HK-2 (cell line): Measurements from ENCODE around the gene FBN1.
A peak's percentile ranks its signal among the peaks of the same experiment; 100 is the strongest.

Source experiments
- DNase-seq: peaks from one replicate; pipeline ENCODE4 v3.0.0-alpha.2; 2018; ENCODE audit not compliant: unreplicated experiment

FBN1 gene

DNA sequence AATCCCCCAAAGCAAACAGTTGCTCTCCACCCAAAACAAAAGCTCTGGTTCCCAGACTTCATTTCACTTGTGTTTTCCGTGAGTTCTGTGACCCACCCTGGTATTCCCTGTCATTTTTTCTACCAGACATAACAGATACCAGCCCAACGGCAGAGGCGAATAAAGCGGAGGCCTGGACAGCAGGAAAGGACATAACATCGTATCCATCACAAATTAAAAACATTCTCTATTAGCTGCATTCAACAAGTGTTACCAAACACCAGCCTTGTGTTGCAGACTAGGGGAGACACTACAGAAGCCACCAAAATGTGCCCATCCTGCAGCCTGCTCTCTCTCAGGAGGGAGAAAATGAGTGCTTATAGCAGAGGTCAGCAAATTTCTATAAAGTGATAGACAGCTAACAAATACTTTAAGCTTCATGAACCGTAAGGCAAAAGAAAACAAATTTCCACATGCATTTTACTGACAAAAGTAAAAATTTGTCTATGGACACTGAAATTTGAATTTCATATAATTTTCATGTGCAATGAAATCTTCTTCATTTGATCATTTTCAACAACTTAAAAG lies 7.1 kb upstream of the FBN1 start:
- no peak for DNase-seq

DNA sequence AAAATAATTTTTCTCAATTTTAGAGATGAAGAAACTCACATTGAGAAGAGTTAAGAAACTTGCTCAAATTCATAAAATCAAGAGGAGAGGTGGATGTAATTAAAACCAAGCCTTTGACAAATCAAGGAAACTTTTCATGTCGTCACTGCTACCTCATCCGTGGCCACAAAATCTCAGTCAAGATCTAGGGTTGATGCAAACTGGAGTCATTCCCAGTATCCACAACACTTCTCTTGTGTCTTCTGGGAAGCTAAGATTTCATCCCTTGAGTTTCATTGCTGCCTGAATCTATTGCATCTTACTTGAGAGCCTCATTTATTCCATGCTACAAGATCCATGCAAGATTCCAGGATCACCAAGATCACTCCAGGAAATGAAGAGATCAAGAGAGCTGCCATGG lies 5.4 kb upstream of the FBN1 start:
- no peak for DNase-seq

DNA sequence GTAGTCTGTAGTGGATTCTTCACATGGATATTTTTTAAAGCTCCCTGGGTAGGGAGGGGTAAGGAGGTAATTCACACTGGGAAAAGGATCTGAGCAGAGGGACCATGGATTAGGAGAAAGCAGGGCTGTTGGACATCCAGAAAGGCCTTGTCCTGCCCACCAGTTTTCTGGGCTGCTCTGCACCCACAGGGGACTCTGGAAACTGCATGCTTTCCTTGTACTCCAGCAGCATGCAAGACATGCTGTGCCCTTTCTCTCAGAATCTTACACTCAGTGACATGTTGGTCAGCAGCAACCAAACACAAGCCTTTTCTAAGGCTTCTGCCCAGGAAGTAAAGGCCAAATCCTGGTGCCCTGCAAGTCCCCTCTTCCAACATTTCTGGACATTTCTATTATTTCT lies 2.5 kb upstream of the FBN1 start:
- DNase-seq: no peak

DNA sequence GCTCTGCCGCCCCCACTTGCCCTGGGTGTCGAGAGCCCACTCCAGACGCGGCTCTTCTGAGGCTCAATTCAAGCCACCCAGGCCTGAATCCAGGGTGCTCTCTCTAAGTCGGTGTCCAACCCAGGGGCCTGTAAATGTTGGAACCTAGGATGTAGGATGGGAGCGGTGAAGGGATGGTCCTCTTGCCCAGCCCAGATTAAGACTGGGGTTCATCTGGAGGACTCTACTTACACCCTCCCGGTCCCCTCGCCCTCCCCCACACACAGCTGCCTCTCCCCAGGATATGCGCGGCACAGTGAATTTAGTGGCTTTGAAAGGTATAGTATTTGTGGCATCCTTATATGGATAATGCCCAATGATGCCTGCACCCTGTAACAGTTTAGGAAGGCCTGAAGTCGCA lies 822 bp upstream of the FBN1 start:
- no peak for DNase-seq

DNA sequence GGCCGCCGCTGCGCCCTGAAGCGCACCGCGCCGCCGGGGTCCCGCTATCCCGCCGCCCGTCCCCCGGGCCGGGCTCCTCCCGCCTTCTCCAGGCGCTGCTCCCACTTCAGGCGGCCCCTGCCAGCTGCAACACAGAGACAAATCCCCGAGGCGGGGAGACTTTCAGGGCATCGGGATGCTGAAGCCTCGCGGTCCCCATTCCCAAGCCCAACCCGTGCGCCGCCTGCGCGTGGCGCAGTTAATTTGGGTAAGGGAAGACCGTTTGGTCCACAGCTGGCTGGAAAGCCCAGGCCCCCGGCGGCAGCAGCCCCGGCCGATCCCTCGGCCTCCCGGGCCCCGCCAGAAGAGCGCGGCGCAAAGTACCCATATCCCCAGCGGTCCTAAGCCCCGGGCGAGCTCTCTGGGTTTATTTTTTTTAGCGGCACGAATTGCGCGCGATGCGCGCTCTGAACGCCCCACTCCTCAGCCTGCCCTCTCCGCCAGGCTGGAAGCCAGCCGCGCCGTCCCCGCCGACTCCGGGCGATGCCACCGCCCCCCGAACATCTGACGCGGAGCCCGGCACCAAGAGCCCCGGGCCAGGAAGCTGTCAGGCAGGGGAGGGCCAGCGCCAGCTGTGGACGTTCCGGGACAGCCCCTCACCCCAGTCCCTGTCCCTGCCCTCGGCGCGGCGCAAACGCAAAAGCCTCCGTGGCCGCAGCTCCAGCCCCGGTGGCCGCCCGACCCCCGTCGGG lies 517 bp downstream of the FBN1 start:
- peak; percentile 37 for DNase-seq

DNA sequence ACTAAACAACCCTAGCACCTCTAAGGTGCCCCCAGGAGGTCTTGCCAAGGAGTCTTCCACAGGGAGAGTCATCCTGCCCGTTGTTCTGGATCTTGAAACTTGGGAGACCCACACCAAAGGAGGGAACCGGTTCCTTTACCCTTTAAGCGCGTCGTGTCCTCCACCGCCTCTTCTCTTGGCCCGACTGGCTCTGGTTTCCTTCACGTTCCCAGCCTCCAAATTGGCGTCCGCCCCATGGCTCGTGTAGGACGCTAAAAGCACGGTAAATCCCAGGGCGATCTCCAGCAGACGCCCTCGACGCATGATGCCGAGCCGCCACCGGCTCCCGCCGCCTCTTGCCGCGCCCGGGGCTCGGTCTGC lies 1.1 kb downstream of the FBN1 start:
- no peak for DNase-seq

DNA sequence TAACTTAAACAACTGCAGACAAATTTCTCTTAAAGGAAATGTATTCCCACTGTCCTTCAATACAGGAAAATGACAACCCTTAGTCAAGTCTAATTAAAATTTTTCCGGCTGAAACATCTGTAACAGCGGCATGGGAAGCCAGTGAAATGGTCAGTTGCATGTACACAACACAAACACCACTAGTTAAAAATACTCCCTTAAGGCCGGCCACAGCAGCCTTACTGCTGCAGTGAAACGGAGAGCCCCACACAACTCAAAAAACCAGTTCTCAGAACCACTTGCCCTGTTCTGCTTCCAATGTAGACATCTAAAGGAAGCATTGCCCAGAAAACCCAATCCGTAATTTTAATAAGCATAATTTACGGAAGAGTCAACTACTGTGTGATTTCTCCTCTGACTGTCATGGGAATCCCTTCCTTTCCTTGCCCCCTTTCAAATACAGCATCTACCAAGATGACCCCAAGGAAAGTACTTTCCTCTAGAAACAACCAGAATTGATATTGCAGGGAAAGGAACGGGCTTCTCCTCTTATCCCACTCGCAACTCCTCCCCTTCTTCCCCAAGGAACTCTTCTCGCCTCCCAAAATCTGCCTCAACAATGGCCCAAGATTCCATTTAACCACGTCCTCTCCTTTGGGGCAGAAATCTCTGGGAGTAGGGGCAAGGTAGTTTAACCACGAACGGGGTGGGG lies 1.6 kb downstream of the FBN1 start:
- DNase-seq: no peak

DNA sequence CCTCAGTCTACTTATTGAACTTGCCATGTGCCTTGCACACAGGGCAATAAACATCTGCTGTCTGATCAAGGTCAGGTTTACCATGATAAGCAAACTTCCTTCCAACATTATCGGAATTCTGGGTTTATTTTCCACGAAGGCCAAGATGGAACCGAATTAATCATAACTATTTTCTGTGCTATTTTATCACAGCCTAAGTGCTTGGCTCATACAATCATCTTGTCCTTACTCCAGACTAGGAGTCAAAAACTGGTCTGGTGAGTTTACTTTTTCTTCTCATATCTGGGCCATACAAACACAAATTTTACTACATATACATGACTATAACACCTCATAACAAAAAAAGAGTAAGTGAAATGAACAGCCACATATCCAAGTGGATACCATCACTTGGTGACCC lies 2.3 kb downstream of the FBN1 start:
- no peak for DNase-seq

DNA sequence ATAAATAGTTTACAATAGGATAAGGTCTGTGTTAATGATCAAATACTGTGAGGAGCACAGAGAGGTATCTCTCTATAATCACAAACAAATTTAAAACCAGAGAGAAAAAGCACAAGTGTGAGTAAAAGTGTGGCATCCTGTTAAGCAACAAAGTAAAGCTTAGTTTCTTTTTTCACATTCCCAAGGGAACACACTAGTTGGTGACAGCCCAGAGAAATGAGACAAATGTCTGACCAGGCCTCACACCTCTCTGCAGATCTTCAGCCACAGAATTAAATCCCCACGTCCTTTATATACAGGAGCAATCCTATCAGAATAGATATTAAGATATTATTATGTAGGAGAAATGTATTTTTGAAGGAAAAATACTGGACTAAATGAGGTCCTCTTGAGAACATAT lies 2.7 kb downstream of the FBN1 start:
- no peak for DNase-seq

DNA sequence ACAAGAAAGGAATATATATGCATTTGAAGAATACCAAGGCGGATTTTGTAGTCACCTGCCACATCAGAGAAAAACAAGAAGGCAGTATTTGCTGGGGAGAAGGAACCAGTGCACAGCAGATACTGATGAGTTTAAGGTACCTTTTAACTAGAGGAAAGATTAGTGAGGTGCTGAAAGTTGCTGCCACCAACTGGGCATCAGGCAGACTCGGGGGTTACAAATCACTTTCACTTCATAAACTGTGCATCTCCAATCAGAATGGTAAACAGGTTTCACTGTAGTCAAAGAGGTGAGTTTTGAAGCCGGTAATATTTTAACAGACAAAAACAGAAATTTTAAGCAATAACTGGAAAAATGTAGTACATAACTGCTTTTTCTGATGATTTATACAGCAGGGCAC lies 4.1 kb downstream of the FBN1 start:
- no peak for DNase-seq

DNA sequence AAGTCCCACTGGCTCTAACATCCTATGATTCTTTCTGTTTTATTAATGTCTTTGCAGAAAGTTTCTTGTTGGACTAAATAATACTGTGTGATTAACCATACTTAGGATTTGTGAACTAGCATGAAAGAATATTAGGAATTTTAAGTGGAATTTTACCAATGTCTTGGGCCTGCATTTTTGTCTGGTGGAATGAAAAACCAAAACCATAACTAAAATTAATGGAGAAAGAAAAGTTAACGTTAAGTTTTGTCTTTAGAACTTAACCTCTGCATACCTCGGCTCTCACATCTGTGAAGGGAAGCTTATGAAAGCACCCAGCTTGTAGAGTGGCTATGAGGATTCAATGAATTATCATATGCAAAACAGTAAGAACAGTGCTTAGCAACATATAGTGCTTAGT lies 6.5 kb downstream of the FBN1 start:
- DNase-seq: no peak

DNA sequence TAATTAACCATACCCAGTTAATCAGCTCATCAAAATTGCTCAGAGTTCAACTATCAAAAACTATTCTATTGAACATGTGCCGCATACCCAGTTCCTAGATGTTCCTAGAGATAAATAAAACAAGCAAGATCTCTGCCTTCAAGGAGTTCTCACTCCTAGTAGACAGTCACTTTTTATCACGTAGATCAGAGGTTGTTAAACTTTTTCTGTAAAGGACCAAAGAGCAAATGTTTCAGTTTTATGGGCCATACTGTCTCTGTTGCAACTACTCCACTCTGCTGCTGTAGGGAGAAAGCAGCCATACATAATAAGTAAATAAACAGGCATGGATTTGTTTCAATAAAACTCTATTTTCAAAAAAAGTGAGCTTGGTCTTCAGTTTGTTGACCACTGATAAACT lies 7.9 kb downstream of the FBN1 start:
- DNase-seq: no peak

DNA sequence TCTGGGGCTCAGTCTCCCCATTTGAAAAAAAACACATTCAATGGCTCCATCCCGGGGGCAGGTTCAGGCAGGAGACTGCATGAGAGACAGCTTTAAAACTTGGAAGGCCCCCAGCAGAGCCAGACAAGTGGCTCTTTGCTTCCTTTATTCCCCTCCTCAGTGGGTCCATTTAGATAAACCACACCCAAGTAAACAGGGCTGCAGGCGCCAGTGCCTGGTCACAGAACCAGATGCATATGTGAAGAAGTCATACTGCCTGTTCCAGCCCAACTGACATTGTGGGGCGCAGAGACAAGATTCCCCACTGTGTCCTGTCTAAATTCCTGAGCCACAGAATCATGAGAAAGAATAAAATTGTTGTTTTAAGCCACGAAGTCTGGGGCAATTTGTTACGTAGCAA lies 9.0 kb downstream of the FBN1 start:
- no peak for DNase-seq

DNA sequence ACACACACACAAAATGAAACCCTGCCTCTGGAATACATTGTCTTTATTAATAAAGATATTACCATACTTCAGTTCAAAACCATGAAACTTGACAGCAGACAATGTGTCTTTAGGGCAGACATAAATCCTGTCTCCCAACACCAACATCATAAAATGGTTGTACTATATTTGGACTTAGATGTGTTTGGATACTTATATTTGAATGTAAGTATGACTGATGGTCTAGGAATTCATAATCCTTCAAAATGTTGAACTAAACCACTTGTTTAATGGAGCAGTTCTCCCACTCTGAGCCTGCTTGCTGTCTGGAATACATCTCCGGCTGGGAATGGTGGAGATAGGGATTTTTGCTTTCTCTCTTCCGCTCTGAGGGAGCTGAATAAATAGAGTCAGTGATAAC lies 10.6 kb downstream of the FBN1 start:
- no peak for DNase-seq

DNA sequence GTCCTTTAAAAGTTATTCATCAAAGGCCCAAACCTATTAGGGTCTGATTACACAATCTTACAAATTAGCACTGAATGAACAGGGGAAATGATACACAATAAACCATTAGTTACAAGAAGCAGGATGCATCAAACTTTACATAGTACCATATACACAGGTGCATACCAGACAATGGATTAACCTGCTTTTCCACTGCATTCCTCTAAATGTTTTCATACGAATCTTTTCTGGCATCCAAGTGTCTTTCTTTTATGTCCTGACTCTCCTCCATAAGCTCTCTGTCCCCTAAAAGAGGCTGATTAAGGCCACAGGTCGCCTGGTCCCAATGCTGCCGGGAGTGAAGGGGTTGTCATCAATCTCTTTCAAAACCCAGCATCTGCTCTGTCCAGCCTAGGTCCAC lies 11.4 kb downstream of the FBN1 start:
- no peak for DNase-seq

DNA sequence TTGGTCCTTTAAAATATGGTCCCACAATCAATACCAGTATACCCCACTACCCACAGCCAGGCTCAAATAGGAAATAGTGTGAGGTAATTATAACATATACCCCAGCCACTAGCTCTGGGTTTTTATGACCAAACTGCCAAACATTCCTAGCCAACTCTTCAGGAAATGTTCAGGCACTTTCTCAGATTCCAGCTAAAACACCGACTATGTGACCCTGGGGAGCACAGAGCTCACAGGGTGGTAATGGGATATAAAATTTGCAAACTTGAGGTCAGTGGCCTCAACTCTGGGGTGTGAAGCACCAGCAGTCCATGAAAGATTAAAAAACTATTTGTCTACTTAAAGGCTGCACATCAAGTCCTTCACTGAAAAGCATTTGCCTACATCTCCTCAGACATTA lies 12.9 kb downstream of the FBN1 start:
- no peak for DNase-seq

DNA sequence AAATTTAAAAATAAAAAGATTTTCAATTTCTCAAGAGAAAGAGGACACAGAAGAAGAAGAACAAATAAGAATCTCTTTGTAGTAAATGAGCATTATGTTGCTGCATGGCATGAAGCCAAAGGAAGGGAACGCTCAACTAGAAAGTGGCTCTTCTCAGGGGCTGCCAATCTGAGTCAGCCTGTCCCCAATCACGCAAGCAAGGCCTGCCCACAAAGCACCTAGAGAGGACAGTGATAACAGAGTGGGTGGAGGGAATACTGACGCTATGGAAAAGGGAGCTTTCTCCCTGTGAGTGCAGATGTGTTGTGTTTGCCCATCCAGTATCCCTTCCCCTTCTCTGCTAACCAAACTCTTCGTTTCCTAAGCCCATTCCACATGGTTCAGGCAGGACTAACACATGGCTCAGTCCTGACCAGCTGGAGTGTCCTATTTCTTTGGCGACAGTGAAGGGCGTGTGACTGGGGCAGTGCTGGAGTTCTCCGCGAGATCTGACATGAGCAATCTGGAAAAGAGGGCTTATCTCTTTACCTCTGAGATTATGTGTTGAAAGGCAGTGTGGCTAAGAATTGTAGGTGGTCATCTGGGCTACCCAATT lies 14.2 kb downstream of the FBN1 start:
- DNase-seq: no peak

DNA sequence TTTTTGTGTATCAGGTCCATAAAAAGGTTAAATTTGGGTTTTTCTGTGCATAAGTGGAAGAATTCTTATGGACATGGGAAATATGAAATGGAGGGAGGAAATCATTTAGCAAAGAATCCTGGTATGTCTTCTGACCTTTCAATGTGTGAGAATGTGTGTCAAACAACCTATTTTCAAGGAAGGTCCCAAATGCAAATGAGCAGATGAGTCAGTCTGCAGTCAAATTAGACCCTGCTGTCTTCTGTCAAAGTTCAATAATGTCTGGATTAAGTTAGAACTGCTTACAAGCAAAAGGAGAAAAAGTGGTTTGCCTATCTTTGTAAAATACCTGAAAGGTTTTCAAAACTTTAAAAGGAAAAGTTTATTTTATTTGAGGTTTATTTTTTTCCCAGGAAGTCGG lies 15.3 kb downstream of the FBN1 start:
- no peak for DNase-seq

DNA sequence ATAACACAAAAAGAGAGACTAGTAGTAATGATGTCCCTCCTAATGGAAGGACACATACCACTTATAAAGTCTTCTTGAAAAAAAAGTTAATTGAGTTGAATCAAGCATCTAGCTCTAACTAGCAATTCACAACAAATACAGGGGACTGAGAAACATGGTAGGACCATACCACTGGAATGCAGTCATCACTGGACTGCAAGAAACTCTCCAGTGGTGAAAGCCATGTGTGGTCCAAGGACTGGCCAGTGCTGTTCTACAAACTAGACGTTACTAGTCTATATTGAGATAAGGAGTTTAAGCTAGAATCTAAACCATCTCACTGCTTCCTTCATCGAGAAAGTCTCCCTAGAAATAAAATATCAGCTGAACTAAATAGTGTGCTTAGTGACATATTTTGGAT lies 16.7 kb downstream of the FBN1 start:
- no peak for DNase-seq

DNA sequence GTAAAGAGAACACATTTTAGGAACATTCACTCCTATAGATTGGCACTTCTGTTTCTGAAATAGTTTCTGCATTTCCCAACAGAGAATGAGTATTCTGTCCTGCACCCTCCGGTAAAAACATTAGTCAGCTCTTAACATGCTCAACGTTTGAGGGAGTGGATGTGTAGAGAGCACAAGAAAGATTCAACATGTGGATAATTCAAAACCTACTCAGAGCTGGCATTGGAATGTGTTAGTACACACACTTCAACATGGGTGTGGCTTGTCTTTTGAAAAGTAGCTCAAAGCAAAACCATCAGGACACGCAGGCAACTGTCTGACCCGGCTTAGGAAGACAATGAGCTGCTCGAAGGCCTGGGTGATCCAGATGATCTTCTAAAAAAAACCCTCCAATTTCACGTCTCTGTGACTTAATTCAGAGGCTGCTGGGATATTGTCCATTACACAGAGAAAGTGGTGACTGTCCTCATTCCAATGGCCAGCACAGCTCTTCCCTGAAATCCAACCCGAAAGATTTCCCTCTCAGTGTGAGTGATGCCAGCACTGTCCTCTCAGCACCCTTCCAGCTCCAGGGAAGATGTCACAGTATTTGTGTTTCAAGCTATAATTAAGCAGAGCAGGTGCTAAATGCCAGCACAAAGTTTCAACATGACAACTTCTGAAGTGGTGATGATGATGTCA lies 18.1 kb downstream of the FBN1 start:
- DNase-seq: no peak

DNA sequence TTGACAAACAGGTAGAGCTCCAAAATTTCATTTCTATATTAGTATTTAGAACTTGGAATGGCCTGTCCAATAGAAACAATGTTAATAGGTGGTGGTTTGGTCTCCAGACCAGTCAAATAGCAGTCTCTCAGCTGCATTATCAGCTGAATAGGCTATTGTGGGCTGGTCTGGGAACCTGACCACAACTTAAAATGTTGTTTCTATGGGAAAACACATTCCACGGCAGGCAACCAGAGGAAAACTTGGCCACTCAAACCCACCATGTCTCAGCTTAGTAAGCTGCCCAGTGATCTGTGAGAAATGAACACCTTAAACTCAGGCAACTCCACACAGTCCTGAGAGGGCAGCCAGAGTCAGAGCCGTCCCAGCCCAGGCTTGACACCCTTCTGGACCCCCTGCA lies 20.4 kb downstream of the FBN1 start:
- DNase-seq: no peak

DNA sequence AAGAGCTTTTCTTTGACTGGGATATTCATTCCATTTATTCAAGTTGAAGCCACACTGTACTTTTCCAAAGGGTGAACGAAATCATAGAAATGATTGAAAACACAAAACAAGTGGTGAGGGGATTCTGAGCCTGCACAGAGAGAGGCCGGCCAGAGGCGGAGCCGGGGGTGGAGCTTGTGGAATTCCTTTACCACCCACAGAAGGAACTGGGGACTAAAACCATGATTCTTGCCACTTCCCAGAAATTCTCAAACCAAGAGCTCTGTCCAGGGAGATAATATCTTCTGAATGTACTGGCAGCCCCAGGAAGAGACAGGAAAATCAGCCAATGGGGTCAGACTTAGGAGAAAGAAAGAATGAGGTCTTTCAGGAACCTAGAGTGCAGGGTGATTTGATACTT lies 20.8 kb downstream of the FBN1 start:
- no peak for DNase-seq

DNA sequence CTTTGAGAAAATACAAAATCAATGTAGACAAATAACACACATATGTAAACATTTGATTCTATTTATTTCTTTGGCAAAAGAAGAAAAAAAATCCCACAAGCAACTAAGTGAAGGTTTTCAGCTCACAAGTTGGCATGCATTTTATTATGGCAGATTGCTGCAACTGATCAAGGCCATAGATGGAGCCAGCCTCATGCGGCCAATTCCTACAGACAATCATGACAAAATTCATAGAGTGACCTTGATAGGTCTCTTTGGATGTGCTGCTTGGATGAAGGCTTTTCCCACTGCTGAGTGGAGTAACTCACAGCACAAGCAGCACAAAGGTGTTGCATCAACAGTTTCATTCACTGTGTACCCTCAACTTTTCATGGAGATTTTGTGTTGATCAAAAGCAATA lies 22.1 kb downstream of the FBN1 start:
- no peak for DNase-seq
